Ishikawa (cell line): ENCODE results near the gene MSANTD1.

Experiments
- CEBPB ChIP-seq: IDR thresholded peaks from 2 replicates; pipeline ENCODE4 v1.6.1; 2012
- CREB1 ChIP-seq: IDR thresholded peaks from 2 replicates; pipeline ENCODE4 v1.6.1; 2012; ENCODE audit warnings: low read depth
- EGR1 ChIP-seq: IDR thresholded peaks from 2 replicates; pipeline ENCODE4 v1.6.1; 2012
- EP300 ChIP-seq: IDR thresholded peaks from 2 replicates; pipeline ENCODE4 v1.6.1; 2012; ENCODE audit warnings: borderline replicate concordance
- FOXM1 ChIP-seq: IDR thresholded peaks from 2 replicates; pipeline ENCODE4 v1.6.1; 2012; ENCODE audit warnings: low read depth, borderline replicate concordance
- NFIC ChIP-seq: IDR thresholded peaks from 2 replicates; pipeline ENCODE4 v1.6.1; 2012
- RAD21 ChIP-seq: IDR thresholded peaks from 2 replicates; pipeline ENCODE4 v1.6.1; 2012; ENCODE audit warnings: low read depth
- REST ChIP-seq: IDR thresholded peaks from 2 replicates; pipeline ENCODE4 v1.6.1; 2012; ENCODE audit warnings: low read depth, mild to moderate bottlenecking
- TAF1 ChIP-seq: IDR thresholded peaks from 2 replicates; pipeline ENCODE4 v1.6.1; 2012; ENCODE audit warnings: low read depth, mild to moderate bottlenecking
- TCF12 ChIP-seq: IDR thresholded peaks from 2 replicates; pipeline ENCODE4 v1.6.1; 2012; ENCODE audit warnings: low read depth
- TEAD4 ChIP-seq: IDR thresholded peaks from 2 replicates; pipeline ENCODE4 v1.6.1; 2012
- YY1 ChIP-seq: IDR thresholded peaks from 2 replicates; pipeline ENCODE4 v1.6.1; 2012; ENCODE audit warnings: low read depth
- ZBTB7A ChIP-seq: IDR thresholded peaks from 2 replicates; pipeline ENCODE4 v1.6.1; 2012; ENCODE audit warnings: low read depth
- TF ChIP-seq, protein P1 (sequence below): IDR thresholded peaks from 2 replicates; pipeline ENCODE4 v1.6.1; 2012
- TF ChIP-seq, protein P2 (sequence below): IDR thresholded peaks from 2 replicates; pipeline ENCODE4 v1.6.1; 2012

MSANTD1 gene

DNA sequence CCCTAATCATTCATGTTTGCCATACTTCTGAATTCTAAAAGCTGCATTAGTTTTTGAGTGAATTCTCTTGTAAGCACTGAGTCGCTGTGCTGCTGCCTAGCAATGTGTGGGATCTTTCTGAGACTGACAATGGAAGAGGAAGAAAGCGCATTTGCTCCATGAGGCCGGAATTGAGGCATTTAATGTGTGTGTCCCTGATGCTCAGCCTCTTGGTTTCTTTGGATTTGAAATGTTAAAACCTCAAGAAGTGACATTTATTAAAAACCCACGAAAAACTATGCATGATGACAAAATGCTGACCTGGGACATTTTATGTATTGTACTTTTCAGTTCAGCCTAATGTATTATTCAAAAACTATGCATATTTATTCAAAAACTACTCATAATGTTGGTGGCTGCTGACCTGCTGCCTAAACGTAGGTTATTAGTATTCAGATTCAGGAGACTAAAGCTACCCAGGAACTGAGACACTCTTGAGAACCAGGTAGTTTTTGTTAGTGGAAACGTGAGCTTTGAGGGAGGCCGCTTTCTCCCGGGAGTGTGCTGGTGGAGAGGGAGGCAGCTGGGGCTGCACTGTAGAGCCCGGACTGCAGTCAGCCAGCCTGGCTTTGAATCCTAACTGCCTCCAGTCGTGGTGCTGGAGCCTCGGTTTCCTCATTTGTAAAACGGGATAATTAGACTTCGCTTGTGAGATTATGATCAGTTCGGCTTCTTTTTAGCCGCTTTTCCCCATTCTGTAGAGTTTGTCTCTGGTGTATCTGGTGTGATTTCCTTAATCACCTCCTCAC lies 55.2 kb downstream of the MSANTD1 start:
- TF ChIP-seq REST (no peak), RAD21 (no peak), CEBPB (no peak), EP300 (no peak), NFIC (no peak), EGR1 (no peak), ZBTB7A (no peak), TEAD4 (no peak), TAF1 (no peak), TCF12 (no peak), FOXM1 (no peak), YY1 (no peak), CREB1 (no peak)
- TF ChIP-seq, protein P1, sequence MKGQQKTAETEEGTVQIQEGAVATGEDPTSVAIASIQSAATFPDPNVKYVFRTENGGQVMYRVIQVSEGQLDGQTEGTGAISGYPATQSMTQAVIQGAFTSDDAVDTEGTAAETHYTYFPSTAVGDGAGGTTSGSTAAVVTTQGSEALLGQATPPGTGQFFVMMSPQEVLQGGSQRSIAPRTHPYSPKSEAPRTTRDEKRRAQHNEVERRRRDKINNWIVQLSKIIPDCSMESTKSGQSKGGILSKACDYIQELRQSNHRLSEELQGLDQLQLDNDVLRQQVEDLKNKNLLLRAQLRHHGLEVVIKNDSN: no peak
- TF ChIP-seq, protein P2, sequence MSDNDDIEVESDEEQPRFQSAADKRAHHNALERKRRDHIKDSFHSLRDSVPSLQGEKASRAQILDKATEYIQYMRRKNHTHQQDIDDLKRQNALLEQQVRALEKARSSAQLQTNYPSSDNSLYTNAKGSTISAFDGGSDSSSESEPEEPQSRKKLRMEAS: no peak

DNA sequence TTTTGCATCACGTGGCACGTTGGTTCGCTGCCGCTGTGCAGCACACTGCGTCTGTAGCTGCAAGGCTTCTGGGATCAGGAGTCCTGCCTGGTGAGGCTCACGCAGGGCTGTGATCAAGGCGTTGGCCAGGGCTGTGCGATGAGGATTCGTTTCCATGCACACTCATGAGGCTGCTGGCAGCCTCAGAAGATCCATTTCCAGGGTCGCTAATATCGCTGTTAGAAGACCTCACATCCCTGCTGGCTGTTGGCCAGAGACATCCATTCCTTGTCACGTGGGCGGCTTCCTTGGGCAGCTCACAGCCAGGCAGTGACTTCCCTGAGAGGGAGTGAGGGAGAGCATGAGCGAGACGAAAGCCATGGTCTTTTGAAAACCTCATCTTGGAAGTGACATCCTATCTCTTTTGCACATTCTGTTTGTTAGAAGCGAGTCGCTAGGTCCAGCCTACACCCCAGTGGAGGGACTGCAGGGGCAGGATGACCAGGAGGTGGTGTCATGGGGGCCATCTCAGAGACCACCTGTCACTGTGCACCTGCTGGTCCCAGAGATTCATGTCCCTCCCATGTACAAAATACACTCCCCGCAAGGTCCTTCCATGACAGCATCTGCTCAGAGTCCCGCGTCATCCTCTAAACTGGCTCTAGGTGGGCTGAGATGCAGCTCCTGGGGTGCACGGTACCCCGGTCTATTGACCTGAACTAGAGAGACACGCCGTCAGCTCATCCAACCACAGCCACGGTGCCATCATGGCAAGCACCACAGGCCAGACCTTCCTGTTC lies 56.1 kb downstream of the MSANTD1 start:
- no peak for TF ChIP-seq YY1
- no peak for TF ChIP-seq EGR1
- TF ChIP-seq EP300: no peak
- TF ChIP-seq TAF1: no peak
- TF ChIP-seq TEAD4: no peak
- TF ChIP-seq RAD21: no peak

DNA sequence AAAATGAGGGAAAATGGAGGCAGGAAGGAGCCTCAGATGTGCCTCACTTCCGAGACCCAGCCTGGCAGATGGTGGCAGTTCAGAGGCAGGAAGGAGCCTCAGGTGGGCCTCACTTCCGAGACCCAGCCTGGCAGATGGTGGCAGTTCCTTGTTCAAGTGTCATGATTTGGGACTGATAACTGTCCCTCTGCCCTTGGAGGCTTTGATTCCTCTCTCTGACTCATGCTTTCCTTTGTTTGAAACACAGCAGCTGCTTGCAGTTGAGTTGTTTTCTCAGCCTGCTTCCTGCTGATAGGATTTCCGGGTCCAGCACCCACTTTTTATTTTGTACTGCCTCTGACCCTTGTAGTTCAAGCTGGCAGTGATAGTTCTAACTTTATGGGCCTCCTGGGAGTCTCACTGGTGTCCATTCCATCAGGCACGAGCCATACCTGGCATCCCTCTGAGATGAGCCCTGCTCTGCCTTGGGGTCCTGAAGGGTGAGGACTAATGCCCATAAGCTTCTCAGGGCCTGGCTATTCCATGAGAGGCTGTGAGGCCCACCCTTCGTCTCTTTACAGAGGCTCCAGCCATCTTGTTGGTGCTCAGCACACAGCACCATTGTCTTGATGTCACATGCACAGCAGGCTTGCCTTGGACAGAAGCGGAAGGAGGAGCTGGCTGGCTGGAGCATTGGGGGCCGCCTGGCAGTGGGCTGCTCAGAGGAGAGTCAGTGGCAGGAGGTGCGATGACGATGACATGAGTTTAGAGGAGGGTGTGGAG lies 56.8 kb downstream of the MSANTD1 start:
- peak; percentile 20; the same call in 1 of the 2 replicates for TF ChIP-seq TCF12
- TF ChIP-seq, protein P1: no peak
